Endothelial cell of umbilical vein (primary cell): ENCODE data around the gene ITIH6. TPM values are rescaled to one million over a fixed set of nuclear protein-coding genes. Genes with fewer than 3 reads are reported as not detected.

ENCODE experiments used
- BruUV-seq: library from RNA; stranded (reverse); fragments of 400-500 nt; replicated peaks from 2 replicates; lab custom pipeline; 2021; lab: Mats Ljungman, UMichigan
- CTCF ChIA-PET: fragments of 300-600, 350-600 bp; sonication (Branson Sonifier 250); formaldehyde crosslinking; loops from one replicate; lab custom pipeline; 2021; ENCODE audit warnings: antibody characterized with exemption, inconsistent platforms; lab: Charles Lee
- POLR2A ChIA-PET: fragments of 300-600, 350-600 bp; sonication (Branson Sonifier 250); formaldehyde crosslinking; loops from one replicate; lab custom pipeline; 2021; ENCODE audit warnings: antibody characterized with exemption, inconsistent platforms; lab: Charles Lee
- DNase-seq: peaks from one replicate; pipeline ENCODE4 v3.0.0-alpha.2; 2011; ENCODE audit warnings: low read depth, low spot score
- FAIRE-seq: peaks from 2 replicates; lab custom pipeline; 2011; peaks lifted over from hg19 to GRCh38; lab: Jason Lieb, UNC
- H2AFZ ChIP-seq: 2 replicates; pipeline ENCODE4 v1.6.0; 2012; ENCODE audit warnings: low read depth, low read length, control low read depth, inconsistent platforms
- H3K27ac ChIP-seq: 2 replicates; pipeline ENCODE4 v1.5.1; 2011; ENCODE audit warnings: low read depth, mild to moderate bottlenecking, control low read depth, low read length, moderate library complexity; ENCODE audit not compliant: insufficient read depth
- H3K27me3 ChIP-seq, 2 experiments: 2 replicates each; pipeline versions ENCODE4 v1.6.0 to v1.6.1; 2011; ENCODE audit warnings: low read length in 2 of 2, mixed read lengths in 1 of 2; ENCODE audit not compliant: control insufficient read depth in 2 of 2, insufficient read depth in 2 of 2
- H3K36me3 ChIP-seq, 2 experiments: 2 replicates in 1 of 2; 3 replicates in 1 of 2; pipeline ENCODE4 v1.5.1; 2011; ENCODE audit warnings: low read length in 2 of 2, mild to moderate bottlenecking in 1 of 2, moderate library complexity in 1 of 2; ENCODE audit not compliant: control insufficient read depth in 2 of 2, insufficient read depth in 2 of 2; ENCODE audit errors: extremely low read depth in 1 of 2
- H3K4me1 ChIP-seq: 3 replicates; pipeline ENCODE4 v1.5.1; 2011; ENCODE audit warnings: mild to moderate bottlenecking, low read length; ENCODE audit not compliant: control insufficient read depth, insufficient read depth; ENCODE audit errors: extremely low read depth
- H3K4me2 ChIP-seq: 2 replicates; pipeline ENCODE4 v1.6.1; 2011; ENCODE audit warnings: low read length, control low read depth, mixed read lengths; ENCODE audit not compliant: insufficient read depth
- H3K4me3 ChIP-seq, 3 experiments: fragments of 200-600 bp in 1 of 3; sonication (generic), shearing (Covaris generic) in 1 of 3; replicated peaks in 1 of 3; 2 replicates each; pipeline ENCODE4 v1.5.1; 2011 to 2016; ENCODE audit warnings: control low read depth in 3 of 3, low read length in 3 of 3, mild to moderate bottlenecking in 2 of 3, inconsistent platforms in 1 of 3, low read depth in 1 of 3, moderate library complexity in 1 of 3; ENCODE audit not compliant: insufficient read depth in 1 of 3
- H3K79me2 ChIP-seq: 2 replicates; pipeline ENCODE4 v1.6.0; 2012; ENCODE audit warnings: low read length, inconsistent platforms; ENCODE audit not compliant: control insufficient read depth, insufficient read depth
- H3K9ac ChIP-seq: replicated peaks from 2 replicates; pipeline ENCODE3; 2011; ENCODE audit warnings: low read length, control low read depth; ENCODE audit not compliant: insufficient read depth; ENCODE audit errors: extremely low read depth
- H3K9me1 ChIP-seq: replicated peaks from 3 replicates; pipeline ENCODE4 v1.6.0; 2011; ENCODE audit warnings: mild to moderate bottlenecking, low read length; ENCODE audit not compliant: control insufficient read depth, insufficient read depth; ENCODE audit errors: extremely low read depth
- H3K9me3 ChIP-seq: replicated peaks from 2 replicates; pipeline ENCODE4 v1.5.1; 2012; ENCODE audit warnings: low read length, inconsistent platforms; ENCODE audit not compliant: control insufficient read depth, insufficient read depth
- H4K20me1 ChIP-seq: replicated peaks from 2 replicates; pipeline ENCODE3; 2011; ENCODE audit warnings: mild to moderate bottlenecking, low read length; ENCODE audit not compliant: control insufficient read depth, insufficient read depth; ENCODE audit errors: extremely low read depth
- CTCF ChIP-seq, 2 donors: IDR thresholded peaks; 1 replicate in 1 of 2; 2 replicates in 1 of 2; pipeline ENCODE4 v1.5.1; 2011; ENCODE audit warnings: low read length in 2 of 2, mild to moderate bottlenecking in 2 of 2, moderate library complexity in 2 of 2, control low read depth in 1 of 2, inconsistent platforms in 1 of 2, low read depth in 1 of 2; ENCODE audit not compliant: insufficient read depth in 1 of 2; ENCODE audit errors: extremely low read depth in 1 of 2
- EZH2 ChIP-seq: IDR thresholded peaks from 2 replicates; pipeline ENCODE4 v1.6.1; 2012; ENCODE audit warnings: borderline replicate concordance, low read depth, mild to moderate bottlenecking, moderate library complexity, low read length, inconsistent platforms; ENCODE audit not compliant: severe bottlenecking
- FOS ChIP-seq: IDR thresholded peaks from 2 replicates; pipeline ENCODE4 v1.6.1; 2011; ENCODE audit warnings: mild to moderate bottlenecking, low read length, moderate library complexity, borderline replicate concordance; ENCODE audit not compliant: insufficient read depth
- GATA2 ChIP-seq: IDR thresholded peaks from 2 replicates; pipeline ENCODE4 v1.7.0; 2011; ENCODE audit warnings: low read depth, mild to moderate bottlenecking, moderate library complexity, mixed read lengths, low read length; ENCODE audit not compliant: insufficient read length, insufficient read depth
- JUN ChIP-seq: IDR thresholded peaks from 2 replicates; pipeline ENCODE4 v1.6.1; 2011; ENCODE audit warnings: borderline replicate concordance, low read depth; ENCODE audit not compliant: insufficient read length, insufficient read depth
- MAX ChIP-seq: IDR thresholded peaks from 2 replicates; pipeline ENCODE4 v1.6.1; 2011; ENCODE audit not compliant: insufficient read depth, insufficient read length
- MYC ChIP-seq: IDR thresholded peaks from one replicate; pipeline ENCODE4 v1.6.1; 2011; ENCODE audit warnings: mild to moderate bottlenecking, low read depth, low read length
- POLR2A ChIP-seq: IDR thresholded peaks from 2 replicates; pipeline ENCODE4 v1.6.1; 2012; ENCODE audit warnings: low read depth, mild to moderate bottlenecking, control low read depth, low read length
- POLR2AphosphoS5 ChIP-seq: IDR thresholded peaks from 2 replicates; pipeline ENCODE4 v1.6.1; 2012; ENCODE audit warnings: low read depth, mild to moderate bottlenecking, control low read depth, low read length, moderate library complexity; ENCODE audit not compliant: insufficient read depth
- dilution Hi-C: fragments of 300-500 bp; cut with MboI; formaldehyde crosslinking; loops from one replicate; pipeline ENCODE4 v1.15.0; 2019; ENCODE audit warnings: low sequenced_read_pairs; ENCODE audit not compliant: extremely low pct_ligation_motif_present
- intact Hi-C: fragments of 100-400 bp; cut with micrococcal nuclease; formaldehyde crosslinking; loops from one replicate; pipeline ENCODE4 v1.10.0; 2022
- polyA plus RNA-seq, 4 experiments: library from polyadenylated mRNA; depleted of rRNA in 3 of 4; stranded (reverse) in 3 of 4; unstranded in 1 of 4; fragments of >200 nt; gene quantifications; 2 replicates each; pipeline versions ENCODE4 v1.2.1 to v1.2.3, GENCODE V29; 2011 to 2012; ENCODE audit warnings: missing spikeins in 1 of 4
- total RNA-seq: library from RNA; stranded (reverse); gene quantifications from 2 replicates; pipeline ENCODE4 v1.2.3, GENCODE V29; 2021

The ITIH6 gene
- total and polyA plus RNA-seq, 2 donors (not counting 3 experiments of a cell fraction or from before 2014, with no cell fraction given) = not detected

GRCh38 chrX:54807524-54808108 is 9.6 kb upstream of the ITIH6 start, which contains the start of gene MAGED2:
Gene MAGED2, plus strand, starts transcription at chrX:54807745. Its CDS starts 1,587 bp downstream, at chrX:54809332.
- intact Hi-C loops (loop anchor here (1.0 to 10.0 kb wide), 12 partner anchors 115 to 1755 kb away; partner anchors contain the start of genes APEX2, FAM120C, GNL3L and HUWE1), dilution Hi-C loops (no loop called here)
- no TSS peak for BruUV-seq
- H3K36me3 ChIP-seq = peaks cover 0 to 25% of the 10 kb centered on the region in 2 experiments
- ChIA-PET POLR2A (no interaction called here), CTCF (interaction anchor here (0.6 to 1.1 kb wide), 2 partner anchors 168 to 325 kb away, joined by 3 to 4 read pairs; no protein-coding TSS in a partner anchor)
- peaks cover 18% of the 10 kb centered on the region for H3K79me2 ChIP-seq
- H3K27me3 ChIP-seq = peaks cover 3 to 10% of the 10 kb centered on the region in 2 experiments
- peaks cover 5% of the 10 kb centered on the region for H3K4me1 ChIP-seq
- peak within 1 kb of the TSS; percentile 43 to 83 (median 81) for H3K4me3 ChIP-seq
- FAIRE-seq = peak; percentile 90
- H3K27ac ChIP-seq = peak within 1 kb of the TSS; percentile 23
- no peaks in the 10 kb centered on the region for H3K9me3 ChIP-seq
- peak within 1 kb of the TSS; percentile 64 for H3K9ac ChIP-seq
- DNase-seq = peak; percentile 68
- no peaks in the 10 kb centered on the region for H4K20me1 ChIP-seq
- H2AFZ ChIP-seq = peak within 1 kb of the TSS; percentile 79
- no peak for TF ChIP-seq POLR2A
- no peak for TF ChIP-seq CTCF (IDR thresholded peaks at IDR 0.05; ENCODE audit: extremely low read depth in 1 of 2, insufficient read depth in 1 of 2, low read depth in 1 of 2, low read length in 2 of 2)
- no peak for TF ChIP-seq MYC
- no peak for TF ChIP-seq JUN
- no peak for TF ChIP-seq GATA2
- TF ChIP-seq FOS = no peak
- no peak for TF ChIP-seq MAX
- no peak for TF ChIP-seq POLR2AphosphoS5
- no peak for TF ChIP-seq EZH2
- H3K4me2 ChIP-seq = peak within 1 kb of the TSS; percentile 67
- no peaks in the 10 kb centered on the region for H3K9me1 ChIP-seq
